Measurements from ENCODE around the gene NEUROG1.

NEUROG1 gene

GRCh38 chr5:135546101-135546500 is 10.3 kb upstream of the NEUROG1 start:
- Histone ChIP-seq H3K9me3 (ENCODE audit: control insufficient read depth, insufficient read depth, low read depth, low read length) (no peaks in the 10 kb centered on the region), H3K36me3 (ENCODE audit: control insufficient read depth in 2 of 2, insufficient read depth in 1 of 2, low read length in 2 of 2) (no peaks in the 10 kb centered on the region), H3K4me1 (ENCODE audit: control insufficient read depth, insufficient read depth, low read length) (no peaks in the 10 kb centered on the region), H3K27ac (ENCODE audit: extremely low read depth, low read depth, low read length) (no peak overlapping the region), H3K4me3 (ENCODE audit: low read depth, low read length) (no peak overlapping the region)
- CTCF ChIA-PET, result interaction anchor here (12.3 kb wide), 1 partner anchor 85 kb away, joined by 853 read pairs; no protein-coding TSS in a partner anchor
- TF ChIP-seq BCL11B (tag by site-specific recombination; IDR thresholded peaks at IDR 0.05; ENCODE audit: low read depth) (no peak), ZNF658 (tag by site-specific recombination; IDR thresholded peaks at IDR 0.05) (no peak), HIC1 (tag by site-specific recombination; IDR thresholded peaks at IDR 0.05) (no peak), ZBTB17 (tag by site-specific recombination; IDR thresholded peaks at IDR 0.05) (no peak), EGR2 (tag by site-specific recombination; IDR thresholded peaks at IDR 0.05; ENCODE audit: low read depth) (peak; percentile 28; the same call in 1 of the 2 replicates)
- POLR2A ChIA-PET, result no interaction called here

- POLR2A ChIA-PET, result no interaction called here
- Histone ChIP-seq H3K4me1 (ENCODE audit: control insufficient read depth, insufficient read depth, low read length) (no peaks in the 10 kb centered on the region), H3K27ac (ENCODE audit: extremely low read depth, low read depth, low read length) (no peak overlapping the region), H3K36me3 (ENCODE audit: control insufficient read depth in 2 of 2, insufficient read depth in 1 of 2, low read length in 2 of 2) (no peaks in the 10 kb centered on the region), H3K9me3 (ENCODE audit: control insufficient read depth, insufficient read depth, low read depth, low read length) (no peaks in the 10 kb centered on the region), H3K4me3 (ENCODE audit: low read depth, low read length) (no peak overlapping the region)
- no peak for TF ChIP-seq ZNF785 (tag by site-specific recombination; IDR thresholded peaks at IDR 0.05)
- no peak for TF ChIP-seq ZNF596 (tag by site-specific recombination; IDR thresholded peaks at IDR 0.05)
- no peak for TF ChIP-seq GLI2 (tag by site-specific recombination; IDR thresholded peaks at IDR 0.05; ENCODE audit: borderline replicate concordance, low read depth)
- no peak for TF ChIP-seq ZNF768 (tag by site-specific recombination; IDR thresholded peaks at IDR 0.05)
- TF ChIP-seq ZNF645 (tag by site-specific recombination; IDR thresholded peaks at IDR 0.05), result no peak
- TF ChIP-seq ZFP37 (tag by site-specific recombination; IDR thresholded peaks at IDR 0.05), result no peak
- TF ChIP-seq ZNF223 (tag by site-specific recombination; IDR thresholded peaks at IDR 0.05), result no peak
- TF ChIP-seq ZNF639 (tag by site-specific recombination; IDR thresholded peaks at IDR 0.05), result no peak
- CTCF ChIA-PET, result interaction anchor here (0.9 to 12.3 kb wide), 2 partner anchors 21 to 84 kb away, joined by 3 to 853 read pairs; no protein-coding TSS in a partner anchor
Observed at GRCh38 chr5:135545099-135545498, 9.3 kb upstream of the NEUROG1 start.

- POLR2A ChIA-PET, result no interaction called here
- Histone ChIP-seq H3K27ac (ENCODE audit: extremely low read depth, low read depth, low read length) (no peak overlapping the region), H3K4me3 (ENCODE audit: low read depth, low read length) (no peak overlapping the region), H3K36me3 (ENCODE audit: control insufficient read depth in 2 of 2, insufficient read depth in 1 of 2, low read length in 2 of 2) (no peaks in the 10 kb centered on the region), H3K9me3 (ENCODE audit: control insufficient read depth, insufficient read depth, low read depth, low read length) (no peaks in the 10 kb centered on the region), H3K4me1 (ENCODE audit: control insufficient read depth, insufficient read depth, low read length) (no peaks in the 10 kb centered on the region)
- CTCF ChIA-PET, result interaction anchor here (0.9 to 4.6 kb wide), 3 partner anchors 7 to 22 kb away, joined by 3 to 29 read pairs (median 17); no protein-coding TSS in a partner anchor
- no peak for TF ChIP-seq BCL11B (tag by site-specific recombination; IDR thresholded peaks at IDR 0.05; ENCODE audit: low read depth)
- TF ChIP-seq SP2 (tag by site-specific recombination; IDR thresholded peaks at IDR 0.05), result no peak
- no peak for TF ChIP-seq ZNF155 (tag by site-specific recombination; IDR thresholded peaks at IDR 0.05)
- no peak for TF ChIP-seq KLF17 (tag by site-specific recombination; IDR thresholded peaks at IDR 0.05)
- TF ChIP-seq KLF1 (tag by site-specific recombination; IDR thresholded peaks at IDR 0.05), result no peak
- no peak for TF ChIP-seq ZNF704 (tag by site-specific recombination; IDR thresholded peaks at IDR 0.05)
- TF ChIP-seq ZNF664 (tag by site-specific recombination; IDR thresholded peaks at IDR 0.05), result no peak
- no peak for TF ChIP-seq ZNF571 (tag by site-specific recombination; IDR thresholded peaks at IDR 0.05)
- no peak for TF ChIP-seq ZNF626 (tag by site-specific recombination; IDR thresholded peaks at IDR 0.05)
- no peak for TF ChIP-seq ZSCAN4 (tag by site-specific recombination; IDR thresholded peaks at IDR 0.05)
- TF ChIP-seq ZNF157 (tag by site-specific recombination; IDR thresholded peaks at IDR 0.05), result no peak
Observed at GRCh38 chr5:135543485-135544304, 7.9 kb upstream of the NEUROG1 start.

All from HEK293 (cell line).